Suprapubic skin (tissue), 4 donors: Measurements from ENCODE around the gene TARBP1.

Experiments used
- EP300 ChIP-seq: sonication (generic); formaldehyde crosslinking; IDR thresholded peaks from one replicate; pipeline ENCODE4 v1.6.1; 2017; ENCODE audit warnings: antibody characterized with exemption
- POLR2A ChIP-seq, 2 donors: fragments of 450-650 bp; IDR thresholded peaks; one replicate each; pipeline ENCODE4 v1.6.1; 2017; ENCODE audit warnings: antibody characterized with exemption in 2 of 2, mild to moderate bottlenecking in 2 of 2, moderate library complexity in 2 of 2
- POLR2AphosphoS5 ChIP-seq, 3 donors: sonication (generic); formaldehyde crosslinking; IDR thresholded peaks; one replicate each; pipeline ENCODE4 v1.6.1; 2017; ENCODE audit warnings: antibody characterized with exemption in 3 of 3
- TF ChIP-seq, protein P1 (sequence below), 2 donors: fragments of 200-600 bp in 1 of 2; fragments of 450-650 bp in 1 of 2; sonication (generic) in 1 of 2; IDR thresholded peaks; one replicate each; pipeline ENCODE4 v1.5.1; 2016 to 2019; ENCODE audit warnings: antibody characterized with exemption in 2 of 2, mild to moderate bottlenecking in 1 of 2, moderate library complexity in 1 of 2

- TF ChIP-seq POLR2AphosphoS5 (IDR thresholded peaks at IDR 0.05) (no peak), POLR2A (IDR thresholded peaks at IDR 0.05) (no peak), EP300 (no peak)
- TF ChIP-seq, protein P1, sequence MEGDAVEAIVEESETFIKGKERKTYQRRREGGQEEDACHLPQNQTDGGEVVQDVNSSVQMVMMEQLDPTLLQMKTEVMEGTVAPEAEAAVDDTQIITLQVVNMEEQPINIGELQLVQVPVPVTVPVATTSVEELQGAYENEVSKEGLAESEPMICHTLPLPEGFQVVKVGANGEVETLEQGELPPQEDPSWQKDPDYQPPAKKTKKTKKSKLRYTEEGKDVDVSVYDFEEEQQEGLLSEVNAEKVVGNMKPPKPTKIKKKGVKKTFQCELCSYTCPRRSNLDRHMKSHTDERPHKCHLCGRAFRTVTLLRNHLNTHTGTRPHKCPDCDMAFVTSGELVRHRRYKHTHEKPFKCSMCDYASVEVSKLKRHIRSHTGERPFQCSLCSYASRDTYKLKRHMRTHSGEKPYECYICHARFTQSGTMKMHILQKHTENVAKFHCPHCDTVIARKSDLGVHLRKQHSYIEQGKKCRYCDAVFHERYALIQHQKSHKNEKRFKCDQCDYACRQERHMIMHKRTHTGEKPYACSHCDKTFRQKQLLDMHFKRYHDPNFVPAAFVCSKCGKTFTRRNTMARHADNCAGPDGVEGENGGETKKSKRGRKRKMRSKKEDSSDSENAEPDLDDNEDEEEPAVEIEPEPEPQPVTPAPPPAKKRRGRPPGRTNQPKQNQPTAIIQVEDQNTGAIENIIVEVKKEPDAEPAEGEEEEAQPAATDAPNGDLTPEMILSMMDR (IDR thresholded peaks at IDR 0.05), result no peak
Measured at GRCh38 chr1:234466945-234467344, 12.0 kb downstream of the TARBP1 start.
